HepG2 (cell line): ENCODE measurements around the gene ATP9A. TPM values are rescaled to one million over a fixed set of nuclear protein-coding genes. Genes with fewer than 3 reads are reported as not detected.

Experiments
- FOXP4 ChIP-seq: sonication (generic); formaldehyde crosslinking; IDR thresholded peaks from 2 replicates; pipeline ENCODE4 v1.4.0; 2020; ENCODE audit warnings: missing genetic modification reagents
- GMEB1 ChIP-seq: sonication (generic); formaldehyde crosslinking; IDR thresholded peaks from 2 replicates; pipeline ENCODE4 v1.5.1; 2020; ENCODE audit warnings: missing genetic modification reagents, mild to moderate bottlenecking, borderline replicate concordance
- GTF3A ChIP-seq: sonication (generic); formaldehyde crosslinking; conservative IDR thresholded peaks from 2 replicates; pipeline ENCODE4 v1.4.0; 2020; ENCODE audit warnings: mild to moderate bottlenecking, missing genetic modification reagents
- HNRNPH1 ChIP-seq: fragments of 200-400 bp; formaldehyde crosslinking; optimal IDR thresholded peaks from 2 replicates; pipeline ENCODE3; 2017; ENCODE audit warnings: mild to moderate bottlenecking, low read depth, low read length
- IRF1 ChIP-seq: sonication (generic); formaldehyde crosslinking; IDR thresholded peaks from 2 replicates; pipeline ENCODE4 v1.4.0; 2020; ENCODE audit warnings: low read depth, mild to moderate bottlenecking, missing genetic modification reagents
- NR2F1 ChIP-seq, 2 experiments: fragments of 450-650 bp in 1 of 2; formaldehyde crosslinking in 1 of 2; IDR thresholded peaks; 2 replicates each; pipeline versions ENCODE4 v1.5.0 to v1.6.1; 2016 to 2020; ENCODE audit warnings: mild to moderate bottlenecking in 1 of 2, missing compliant biosample characterization in 1 of 2, missing genetic modification reagents in 1 of 2, moderate library complexity in 1 of 2
- PAF1 ChIP-seq: IDR thresholded peaks from 2 replicates; pipeline ENCODE4 v1.6.1; 2016; ENCODE audit warnings: missing genetic modification reagents, missing compliant biosample characterization
- SMAD1 ChIP-seq: sonication (generic); formaldehyde crosslinking; IDR thresholded peaks from 2 replicates; pipeline ENCODE4 v1.4.0; 2020; ENCODE audit warnings: missing genetic modification reagents, low read depth, mild to moderate bottlenecking, borderline replicate concordance
- SOX5 ChIP-seq: IDR thresholded peaks from 2 replicates; pipeline ENCODE4 v1.6.1; 2016; ENCODE audit warnings: borderline replicate concordance
- STAT6 ChIP-seq: sonication (generic); formaldehyde crosslinking; IDR thresholded peaks from 2 replicates; pipeline ENCODE4 v1.4.0; 2020; ENCODE audit warnings: missing genetic modification reagents, mild to moderate bottlenecking, borderline replicate concordance
- THAP8 ChIP-seq: sonication (generic); formaldehyde crosslinking; IDR thresholded peaks from 2 replicates; pipeline ENCODE4 v1.5.1; 2020; ENCODE audit warnings: missing genetic modification reagents, mild to moderate bottlenecking, borderline replicate concordance
- ZNF160 ChIP-seq: sonication (generic); formaldehyde crosslinking; IDR thresholded peaks from 2 replicates; pipeline ENCODE4 v1.8.0; 2022; ENCODE audit warnings: mild to moderate bottlenecking, inconsistent platforms, missing genetic modification reagents
- ZNF224 ChIP-seq: sonication (generic); formaldehyde crosslinking; IDR thresholded peaks from 2 replicates; pipeline ENCODE4 v1.5.0; 2020; ENCODE audit warnings: mild to moderate bottlenecking, missing genetic modification reagents
- ZNF441 ChIP-seq: sonication (generic); formaldehyde crosslinking; IDR thresholded peaks from 2 replicates; pipeline ENCODE4 v1.7.0; 2021; ENCODE audit warnings: missing genetic modification reagents, borderline replicate concordance
- ZNF451 ChIP-seq: sonication (generic); formaldehyde crosslinking; IDR thresholded peaks from 2 replicates; pipeline ENCODE4 v1.5.0; 2020; ENCODE audit warnings: mild to moderate bottlenecking, missing genetic modification reagents
- ZNF652 ChIP-seq: IDR thresholded peaks from 2 replicates; pipeline ENCODE4 v1.6.1; 2016; ENCODE audit warnings: low read depth, borderline replicate concordance
- ZNF691 ChIP-seq: sonication (generic); formaldehyde crosslinking; IDR thresholded peaks from 2 replicates; pipeline ENCODE4 v1.4.0; 2020; ENCODE audit warnings: missing genetic modification reagents, low read depth, mild to moderate bottlenecking, borderline replicate concordance
- ZNF83 ChIP-seq: sonication (generic); formaldehyde crosslinking; IDR thresholded peaks from 2 replicates; pipeline ENCODE4 v1.4.0; 2020; ENCODE audit warnings: missing genetic modification reagents, mild to moderate bottlenecking, borderline replicate concordance
- ZNF850 ChIP-seq: sonication (generic); formaldehyde crosslinking; conservative IDR thresholded peaks from 2 replicates; pipeline ENCODE4 v1.9.0; 2021; ENCODE audit warnings: mild to moderate bottlenecking, missing genetic modification reagents
- polyA plus RNA-seq, 8 experiments: library from polyadenylated mRNA; depleted of rRNA in 3 of 8; stranded (reverse) in 7 of 8; unstranded in 1 of 8; fragments of >200 nt; fragmentation: Illumina TruSeq in 4 of 8; extraction: Trizol in 4 of 8; gene quantifications; 2 replicates each; pipeline versions ENCODE4 v1.2.1 to v1.2.3, GENCODE V29; 2011 to 2016; ENCODE audit warnings: low read depth in 4 of 8, missing spikeins in 1 of 8, mixed read lengths in 1 of 8; ENCODE audit not compliant: insufficient read depth in 1 of 8
- total RNA-seq, 5 experiments: library from RNA; depleted of rRNA; stranded (reverse); fragments of >200 nt; fragmentation: Illumina TruSeq; extraction: Trizol; gene quantifications; 2 replicates each; pipeline ENCODE4 v1.2.3, GENCODE V29; 2016; ENCODE audit warnings: low read depth in 1 of 5

ATP9A gene
- total and polyA plus RNA-seq, 2 of the 13 experiments (the other 11 are each of a cell fraction or from before 2014, with no cell fraction given), result 11.8 to 18.5 TPM

GRCh38 chr20:51766994-51767866 is 960 bp downstream of the ATP9A start (continued):
- TF ChIP-seq ZNF451 (CRISPR knock-in tag) (no peak; the same call in 1 of the 2 replicates), ZNF224 (no peak), PAF1 (CRISPR knock-in tag) (no peak), HNRNPH1 (no peak), IRF1 (CRISPR knock-in tag) (no peak), ZNF160 (CRISPR knock-in tag) (0 out of 2 replicates have a peak, but pooled peaks have one; percentile 11), GTF3A (no peak), STAT6 (CRISPR knock-in tag) (no peak), GMEB1 (CRISPR knock-in tag) (no peak), SMAD1 (CRISPR knock-in tag) (peak; percentile 71; the same call in 1 of the 2 replicates), SOX5 (CRISPR knock-in tag) (no peak), NR2F1 (CRISPR knock-in tag; IDR thresholded peaks at IDR 0.05) (0 out of 4 replicates have a peak, but pooled peaks of 1 of the 2 experiments have one; percentile 28), FOXP4 (CRISPR knock-in tag) (peak; percentile 8; the same call in 1 of the 2 replicates), ZNF83 (CRISPR knock-in tag) (no peak; the same call in 1 of the 2 replicates), THAP8 (CRISPR knock-in tag) (no peak), ZNF850 (no peak; the same call in 1 of the 2 replicates), ZNF441 (CRISPR knock-in tag) (no peak), ZNF652 (CRISPR knock-in tag) (no peak), ZNF691 (CRISPR knock-in tag) (no peak)
